Activated naive CD4-positive, alpha-beta T cell treated with anti-CD3 and anti-CD28 coated beads, Interleukin-2, amount 50 U/mL, for 24 hours (primary cell): Measurements from ENCODE around the gene NBL1.
A peak's percentile ranks its signal among the peaks of the same experiment; 100 is the strongest.
"Not testable (repeated sequence)": the region's sequence is repeated elsewhere in the genome, so short reads cannot be mapped to it uniquely, and the experiment has no call there.

Source experiments
- H3K27ac Mint-ChIP-seq: one replicate; pipeline ENCODE4 v1.8.0; 2021; ENCODE audit warnings: mild to moderate bottlenecking, mixed read lengths
- H3K27me3 Mint-ChIP-seq: one replicate; pipeline ENCODE4 v1.8.0; 2021; ENCODE audit warnings: mixed read lengths
- H3K36me3 Mint-ChIP-seq: one replicate; pipeline ENCODE4 v1.8.0; 2021; ENCODE audit warnings: mixed read lengths
- H3K4me1 Mint-ChIP-seq: one replicate; pipeline ENCODE4 v1.8.0; 2021; ENCODE audit warnings: mixed read lengths
- H3K4me3 Mint-ChIP-seq: one replicate; pipeline ENCODE4 v1.8.0; 2021; ENCODE audit warnings: mild to moderate bottlenecking, mixed read lengths
- H3K9me3 Mint-ChIP-seq: one replicate; pipeline ENCODE4 v1.8.0; 2021; ENCODE audit warnings: mixed read lengths

The NBL1 gene

GRCh38 chr1:19635646-19636045 is 8.5 kb upstream of the NBL1 start:
- Mint-ChIP-seq H3K27me3 (no peaks in the 10 kb centered on the region), H3K4me1 (no peaks in the 10 kb centered on the region), H3K9me3 (no peaks in the 10 kb centered on the region), H3K4me3 (no peak overlapping the region), H3K36me3 (no peaks in the 10 kb centered on the region), H3K27ac (no peak overlapping the region)

GRCh38 chr1:19636065-19636464 is 8.0 kb upstream of the NBL1 start:
- Mint-ChIP-seq H3K36me3 (no peaks in the 10 kb centered on the region), H3K4me3 (no peak overlapping the region), H3K4me1 (no peaks in the 10 kb centered on the region), H3K9me3 (no peaks in the 10 kb centered on the region), H3K27me3 (no peaks in the 10 kb centered on the region), H3K27ac (no peak overlapping the region)

GRCh38 chr1:19636749-19637148 is 7.4 kb upstream of the NBL1 start:
- H3K27me3 Mint-ChIP-seq, H3K4me1 Mint-ChIP-seq, H3K36me3 Mint-ChIP-seq, H3K4me3 Mint-ChIP-seq, H3K9me3 Mint-ChIP-seq, H3K27ac Mint-ChIP-seq: not testable (repeated sequence)

- H3K27ac Mint-ChIP-seq, result no peak overlapping the region
- no peaks in the 10 kb centered on the region for H3K27me3 Mint-ChIP-seq
- no peak overlapping the region for H3K4me3 Mint-ChIP-seq
- H3K4me1 Mint-ChIP-seq, result no peaks in the 10 kb centered on the region
- no peaks in the 10 kb centered on the region for H3K36me3 Mint-ChIP-seq
- no peaks in the 10 kb centered on the region for H3K9me3 Mint-ChIP-seq
Measured at GRCh38 chr1:19637606-19638005, 6.5 kb upstream of the NBL1 start.

GRCh38 chr1:19639228-19639627 is 4.9 kb upstream of the NBL1 start:
- H3K27ac Mint-ChIP-seq, H3K9me3 Mint-ChIP-seq, H3K27me3 Mint-ChIP-seq, H3K4me1 Mint-ChIP-seq, H3K36me3 Mint-ChIP-seq, H3K4me3 Mint-ChIP-seq: not testable (repeated sequence)

- Mint-ChIP-seq H3K36me3 (no peaks in the 10 kb centered on the region), H3K4me1 (peaks cover 4% of the 10 kb centered on the region), H3K27ac (no peak overlapping the region), H3K27me3 (no peaks in the 10 kb centered on the region), H3K9me3 (no peaks in the 10 kb centered on the region), H3K4me3 (no peak overlapping the region)
Measured at GRCh38 chr1:19639999-19640362, 4.1 kb upstream of the NBL1 start.

- no peak overlapping the region for H3K4me3 Mint-ChIP-seq
- H3K27ac Mint-ChIP-seq, result no peak overlapping the region
- H3K9me3 Mint-ChIP-seq, result no peaks in the 10 kb centered on the region
- peaks cover 5% of the 10 kb centered on the region for H3K4me1 Mint-ChIP-seq
- H3K36me3 Mint-ChIP-seq, result no peaks in the 10 kb centered on the region
- H3K27me3 Mint-ChIP-seq, result no peaks in the 10 kb centered on the region
Measured at GRCh38 chr1:19640363-19641316, 3.5 kb upstream of the NBL1 start.

GRCh38 chr1:19643121-19643520 is 990 bp upstream of the NBL1 start:
- peak overlapping the region; percentile 85 for H3K4me3 Mint-ChIP-seq
- H3K9me3 Mint-ChIP-seq, result no peaks in the 10 kb centered on the region
- no peaks in the 10 kb centered on the region for H3K36me3 Mint-ChIP-seq
- no peaks in the 10 kb centered on the region for H3K27me3 Mint-ChIP-seq
- H3K27ac Mint-ChIP-seq, result no peak overlapping the region
- peaks cover 26% of the 10 kb centered on the region for H3K4me1 Mint-ChIP-seq

- Mint-ChIP-seq H3K36me3 (no peaks in the 10 kb centered on the region), H3K9me3 (no peaks in the 10 kb centered on the region), H3K27me3 (no peaks in the 10 kb centered on the region), H3K27ac (no peak overlapping the region), H3K4me3 (no peak overlapping the region), H3K4me1 (peaks cover 26% of the 10 kb centered on the region)
Measured at GRCh38 chr1:19644395-19644680, 227 bp downstream of the NBL1 start.

- H3K36me3 Mint-ChIP-seq, result no peaks in the 10 kb centered on the region
- H3K9me3 Mint-ChIP-seq, result no peaks in the 10 kb centered on the region
- H3K4me3 Mint-ChIP-seq, result peak overlapping the region; percentile 98
- H3K27me3 Mint-ChIP-seq, result no peaks in the 10 kb centered on the region
- peak overlapping the region; percentile 88 for H3K27ac Mint-ChIP-seq
- H3K4me1 Mint-ChIP-seq, result peaks cover 26% of the 10 kb centered on the region
Measured at GRCh38 chr1:19644681-19645410, 735 bp downstream of the NBL1 start.

- Mint-ChIP-seq H3K36me3 (no peaks in the 10 kb centered on the region), H3K4me1 (peaks cover 26% of the 10 kb centered on the region), H3K27ac (no peak overlapping the region)
Measured at GRCh38 chr1:19645411-19646251, 1.5 kb downstream of the NBL1 start.

GRCh38 chr1:19646377-19647319 is 2.5 kb downstream of the NBL1 start:
- Mint-ChIP-seq H3K9me3 (no peaks in the 10 kb centered on the region), H3K36me3 (no peaks in the 10 kb centered on the region), H3K4me3 (peak overlapping the region; percentile 23), H3K27me3 (no peaks in the 10 kb centered on the region), H3K27ac (no peak overlapping the region), H3K4me1 (peaks cover 30% of the 10 kb centered on the region)

More at GRCh38 chr1:19645411-19646251, 1.5 kb downstream of the NBL1 start:
- Mint-ChIP-seq H3K4me3 (peak overlapping the region; percentile 33), H3K27me3 (no peaks in the 10 kb centered on the region), H3K9me3 (no peaks in the 10 kb centered on the region)

- Mint-ChIP-seq H3K27ac (no peak overlapping the region), H3K4me1 (peaks cover 30% of the 10 kb centered on the region), H3K27me3 (no peaks in the 10 kb centered on the region), H3K9me3 (no peaks in the 10 kb centered on the region), H3K4me3 (no peak overlapping the region), H3K36me3 (no peaks in the 10 kb centered on the region)
Measured at GRCh38 chr1:19647643-19648042, 3.5 kb downstream of the NBL1 start.

GRCh38 chr1:19648239-19648638 is 4.1 kb downstream of the NBL1 start:
- H3K9me3 Mint-ChIP-seq, result no peaks in the 10 kb centered on the region
- no peaks in the 10 kb centered on the region for H3K36me3 Mint-ChIP-seq
- peaks cover 30% of the 10 kb centered on the region for H3K4me1 Mint-ChIP-seq
- H3K4me3 Mint-ChIP-seq, result no peak overlapping the region
- H3K27ac Mint-ChIP-seq, result no peak overlapping the region
- no peaks in the 10 kb centered on the region for H3K27me3 Mint-ChIP-seq

- no peaks in the 10 kb centered on the region for H3K9me3 Mint-ChIP-seq
- no peaks in the 10 kb centered on the region for H3K36me3 Mint-ChIP-seq
- no peak overlapping the region for H3K27ac Mint-ChIP-seq
- peaks cover 30% of the 10 kb centered on the region for H3K4me1 Mint-ChIP-seq
- H3K4me3 Mint-ChIP-seq, result no peak overlapping the region
- H3K27me3 Mint-ChIP-seq, result no peaks in the 10 kb centered on the region
Measured at GRCh38 chr1:19648689-19649088, 4.6 kb downstream of the NBL1 start.
